Measurements from ENCODE around the gene RPL38.

Gene RPL38

GRCh38 chr17:74239172-74239571, 35.7 kb downstream of the RPL38 start:
- TF ChIP-seq, protein P1, sequence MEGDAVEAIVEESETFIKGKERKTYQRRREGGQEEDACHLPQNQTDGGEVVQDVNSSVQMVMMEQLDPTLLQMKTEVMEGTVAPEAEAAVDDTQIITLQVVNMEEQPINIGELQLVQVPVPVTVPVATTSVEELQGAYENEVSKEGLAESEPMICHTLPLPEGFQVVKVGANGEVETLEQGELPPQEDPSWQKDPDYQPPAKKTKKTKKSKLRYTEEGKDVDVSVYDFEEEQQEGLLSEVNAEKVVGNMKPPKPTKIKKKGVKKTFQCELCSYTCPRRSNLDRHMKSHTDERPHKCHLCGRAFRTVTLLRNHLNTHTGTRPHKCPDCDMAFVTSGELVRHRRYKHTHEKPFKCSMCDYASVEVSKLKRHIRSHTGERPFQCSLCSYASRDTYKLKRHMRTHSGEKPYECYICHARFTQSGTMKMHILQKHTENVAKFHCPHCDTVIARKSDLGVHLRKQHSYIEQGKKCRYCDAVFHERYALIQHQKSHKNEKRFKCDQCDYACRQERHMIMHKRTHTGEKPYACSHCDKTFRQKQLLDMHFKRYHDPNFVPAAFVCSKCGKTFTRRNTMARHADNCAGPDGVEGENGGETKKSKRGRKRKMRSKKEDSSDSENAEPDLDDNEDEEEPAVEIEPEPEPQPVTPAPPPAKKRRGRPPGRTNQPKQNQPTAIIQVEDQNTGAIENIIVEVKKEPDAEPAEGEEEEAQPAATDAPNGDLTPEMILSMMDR (IDR thresholded peaks at IDR 0.05; ENCODE audit: control insufficient read depth, insufficient read depth, low read depth, low read length, missing control alignments): no peak
- no peak for DNase-seq (ENCODE audit: low read depth)
- no peak overlapping the region for H3K4me3 ChIP-seq (ENCODE audit: control insufficient read depth, low read depth, low read length)

DNA sequence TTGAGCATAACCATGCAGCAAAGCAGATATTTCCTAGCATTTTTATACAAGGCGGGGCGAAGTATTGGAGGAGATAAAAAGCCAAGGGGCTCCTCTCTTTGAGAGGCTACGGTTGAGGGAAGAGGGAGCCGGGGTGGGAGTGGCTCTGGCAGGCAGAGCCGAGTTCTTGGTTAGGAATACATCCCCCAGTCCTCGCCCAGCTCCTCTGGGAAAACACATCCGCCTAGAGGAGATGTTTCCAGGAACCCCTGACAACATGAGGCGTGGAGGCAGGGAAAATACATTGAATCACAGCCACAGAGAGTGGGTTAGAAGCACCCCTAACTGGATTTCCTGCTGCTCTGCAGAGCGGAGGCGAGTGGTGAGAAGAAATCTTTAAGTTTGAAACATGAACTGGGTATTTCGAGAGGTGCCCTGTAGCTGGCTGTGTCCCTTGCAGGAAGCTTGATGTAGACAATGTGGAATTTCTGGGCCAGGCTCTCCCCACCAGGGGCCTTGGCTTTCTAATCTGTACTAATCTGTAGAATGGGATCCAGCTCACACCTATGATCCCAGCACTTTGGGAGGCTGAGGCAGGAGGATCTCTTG, 37.2 kb downstream of the RPL38 start:
- no peak for DNase-seq (ENCODE audit: low read depth)
- no peak overlapping the region for H3K4me3 ChIP-seq (ENCODE audit: control insufficient read depth, low read depth, low read length)
- TF ChIP-seq, protein P1 (IDR thresholded peaks at IDR 0.05; ENCODE audit: control insufficient read depth, insufficient read depth, low read depth, low read length, missing control alignments): no peak

DNA sequence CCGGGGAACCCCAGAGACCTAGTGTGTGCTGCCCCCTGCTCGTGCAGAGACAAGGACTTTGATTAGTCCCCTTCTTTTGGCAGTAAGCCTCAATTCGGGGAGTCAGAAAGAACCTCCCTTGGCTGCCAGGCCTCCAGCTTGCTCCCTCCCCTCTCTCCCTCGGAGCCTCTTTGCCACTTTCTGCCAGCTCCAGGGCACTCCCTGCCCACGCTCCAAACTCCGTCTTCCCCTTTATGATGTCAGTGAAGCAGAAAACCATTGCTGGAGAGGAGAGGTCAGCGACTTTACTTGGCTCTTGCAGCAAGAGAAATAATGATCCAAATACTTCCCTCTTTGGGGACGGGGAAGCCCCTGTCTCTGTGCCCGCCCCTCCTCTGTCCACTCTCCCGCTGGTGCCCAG, 38.0 kb downstream of the RPL38 start:
- no peak for DNase-seq (ENCODE audit: low read depth)
- no peak overlapping the region for H3K4me3 ChIP-seq (ENCODE audit: control insufficient read depth, low read depth, low read length)
- TF ChIP-seq, protein P1 (IDR thresholded peaks at IDR 0.05; ENCODE audit: control insufficient read depth, insufficient read depth, low read depth, low read length, missing control alignments): no peak

GRCh38 chr17:74241847-74242246, 38.4 kb downstream of the RPL38 start:
- no peak overlapping the region for H3K4me3 ChIP-seq (ENCODE audit: control insufficient read depth, low read depth, low read length)
- TF ChIP-seq, protein P1 (IDR thresholded peaks at IDR 0.05; ENCODE audit: control insufficient read depth, insufficient read depth, low read depth, low read length, missing control alignments): no peak
- no peak for DNase-seq (ENCODE audit: low read depth)

- no peak for DNase-seq (ENCODE audit: low read depth)
- TF ChIP-seq, protein P1 (IDR thresholded peaks at IDR 0.05; ENCODE audit: control insufficient read depth, insufficient read depth, low read depth, low read length, missing control alignments): no peak
- no peak overlapping the region for H3K4me3 ChIP-seq (ENCODE audit: control insufficient read depth, low read depth, low read length)
These were observed 39.7 kb downstream of the RPL38 start for GRCh38 chr17:74243013-74243755.

DNA sequence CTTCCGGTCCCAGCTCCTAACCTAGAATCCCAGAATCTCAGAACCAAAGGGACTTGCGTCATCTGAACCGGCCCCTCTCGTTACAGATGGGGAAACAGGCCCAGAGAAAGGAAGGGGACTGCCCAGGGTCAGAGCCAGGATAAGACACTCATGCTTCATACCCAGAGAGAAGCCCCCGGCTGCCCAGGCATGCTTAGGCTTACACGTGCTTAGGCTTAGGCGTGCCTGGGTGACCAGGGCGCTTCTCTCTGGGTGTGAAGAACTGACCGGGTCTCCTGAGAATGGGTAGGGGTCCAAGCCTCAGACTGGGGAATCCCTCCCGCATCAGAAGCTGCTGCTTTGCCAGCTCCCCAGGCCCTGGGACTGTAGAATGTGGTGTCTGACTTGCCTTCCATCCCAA, 40.6 kb downstream of the RPL38 start:
- no peak for DNase-seq (ENCODE audit: low read depth)
- TF ChIP-seq, protein P1 (IDR thresholded peaks at IDR 0.05; ENCODE audit: control insufficient read depth, insufficient read depth, low read depth, low read length, missing control alignments): no peak
- H3K4me3 ChIP-seq (ENCODE audit: control insufficient read depth, low read depth, low read length): no peak overlapping the region

All from AG09309 (cell line).